OCI-LY3 (cell line): ENCODE measurements around the gene LGALS7B.

Source experiments
- CTCF ChIP-seq: fragments of 200-600, 300-600 bp; sonication (generic); IDR thresholded peaks from 2 replicates; pipeline ENCODE4 v1.5.1; 2014; ENCODE audit warnings: antibody characterized with exemption, low read length, low read depth
- EZH2phosphoT487 ChIP-seq: fragments of 200-600 bp; shearing (Covaris generic); IDR thresholded peaks from 2 replicates; pipeline ENCODE4 v1.6.1; 2018; ENCODE audit warnings: antibody characterized with exemption, mixed run types, low read depth

- TF ChIP-seq CTCF (no peak), EZH2phosphoT487 (no peak)
These were observed 46.1 kb upstream of the LGALS7B start for GRCh38 chr19:38742906-38743305.
